Activated B cell treated with CpG ODN at 0.5 μM for 24 hours (primary cell): ENCODE measurements around the gene CLEC10A. TPM values are rescaled to one million over a fixed set of nuclear protein-coding genes. Genes with fewer than 3 reads are reported as not detected.

ENCODE experiments used
- ATAC-seq: fragments of 200-7000 bp; cut with Tn5 transposase; one replicate; pipeline ENCODE4 v1.10.0; 2021; ENCODE audit warnings: low read depth, mild to moderate bottlenecking, moderate library complexity
- CTCF ChIA-PET: fragments of 350-600 bp; sonication (Branson Sonifier 250); formaldehyde crosslinking; loops from one replicate; lab custom pipeline; 2021; ENCODE audit warnings: antibody characterized with exemption; lab: Charles Lee
- POLR2A ChIA-PET: fragments of 350-600 bp; sonication (Branson Sonifier 250); formaldehyde crosslinking; loops from one replicate; lab custom pipeline; 2021; ENCODE audit warnings: antibody characterized with exemption; lab: Charles Lee
- DNase-seq: peaks from one replicate; pipeline ENCODE4 v3.0.0; 2022
- H3K27ac Mint-ChIP-seq: one replicate; pipeline ENCODE4 v1.8.0; 2020; ENCODE audit warnings: mixed read lengths
- H3K27me3 Mint-ChIP-seq: one replicate; pipeline ENCODE4 v1.8.0; 2021; ENCODE audit warnings: mixed read lengths
- H3K36me3 Mint-ChIP-seq: one replicate; pipeline ENCODE4 v1.8.0; 2021; ENCODE audit warnings: low read depth, mixed read lengths
- H3K4me1 Mint-ChIP-seq: one replicate; pipeline ENCODE4 v1.8.0; 2021; ENCODE audit warnings: mixed read lengths
- H3K4me3 Mint-ChIP-seq: one replicate; pipeline ENCODE4 v1.8.0; 2020; ENCODE audit warnings: mild to moderate bottlenecking, mixed read lengths
- H3K9me3 Mint-ChIP-seq: one replicate; pipeline ENCODE4 v1.8.0; 2020; ENCODE audit warnings: mixed read lengths
- CTCF ChIP-seq: fragments of 200-600 bp; IDR thresholded peaks from one replicate; pipeline ENCODE4 v1.8.0; 2022; ENCODE audit warnings: antibody characterized with exemption, mild to moderate bottlenecking
- intact Hi-C: fragments of 100-400 bp; cut with micrococcal nuclease; formaldehyde crosslinking; loops from one replicate; pipeline ENCODE4 v1.15.1; 2024
- total RNA-seq: library from RNA; stranded (reverse); gene quantifications from 2 replicates; pipeline ENCODE4 v1.2.3, GENCODE V29; 2022

Gene CLEC10A
- total RNA-seq, 1 donor from 2014 or later, result not detected

- H3K4me3 Mint-ChIP-seq, result no peak overlapping the region
- H3K27ac Mint-ChIP-seq, result no peak overlapping the region
- H3K4me1 Mint-ChIP-seq, result peaks cover under 1% of the 10 kb centered on the region
- intact Hi-C loops, result no loop called here
- no peaks in the 10 kb centered on the region for H3K9me3 Mint-ChIP-seq
- no peaks in the 10 kb centered on the region for H3K36me3 Mint-ChIP-seq
- ATAC-seq (no peak), DNase-seq (no peak)
- no peak for TF ChIP-seq CTCF
- H3K27me3 Mint-ChIP-seq, result peaks cover 8% of the 10 kb centered on the region
- ChIA-PET CTCF (no interaction called here), POLR2A (no interaction called here)
These were observed 35.0 kb upstream of the CLEC10A start for GRCh38 chr17:7114875-7115614.

DNA sequence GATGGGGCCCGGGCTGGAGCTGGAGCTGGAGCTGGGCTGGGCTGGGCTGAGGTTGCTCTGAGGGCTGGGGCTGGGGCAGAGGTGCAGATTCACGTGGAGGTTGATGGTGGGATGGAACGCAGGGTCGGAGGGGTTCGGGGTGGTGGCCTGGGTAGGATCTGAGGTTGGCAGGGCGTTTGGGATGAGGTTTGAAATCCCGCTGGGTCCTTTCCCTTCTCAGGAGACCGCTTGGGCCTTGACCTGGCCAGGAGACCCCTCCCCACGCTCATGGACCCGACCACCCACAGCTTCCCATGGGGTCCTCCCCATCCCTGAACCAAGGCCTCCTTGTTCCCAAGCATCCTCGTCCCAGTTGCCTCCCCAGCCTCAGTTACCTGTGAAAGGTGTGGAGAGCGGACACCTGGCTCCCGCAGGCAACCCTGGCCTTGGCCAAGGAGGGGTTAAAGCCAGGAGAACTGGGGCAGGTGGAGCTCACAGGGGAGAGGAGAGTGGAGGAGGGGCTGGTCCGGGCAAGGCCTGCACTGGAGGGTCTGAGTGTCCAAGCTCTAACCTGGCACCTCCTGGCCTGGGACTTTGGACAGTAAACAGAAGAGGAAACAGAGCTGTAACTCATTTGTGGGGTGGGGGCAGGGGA, 34.3 kb upstream of the CLEC10A start, which contains the start of gene ASGR2:
ASGR2 (minus strand) TSS at position 582 of the 634 bp plus-strand sequence. CDS start 582 bp downstream, outside the sequence.
- no peak for TF ChIP-seq CTCF
- ChIA-PET CTCF (no interaction called here), POLR2A (interaction anchor here (0.5 kb wide), 1 partner anchor 192 kb away, joined by 4 read pairs; no protein-coding TSS in a partner anchor)
- intact Hi-C loops, result no loop called here
- no peak for DNase-seq
- Mint-ChIP-seq H3K4me1 (peaks cover 7% of the 10 kb centered on the region), H3K4me3 (no peak within 1 kb of the TSS), H3K36me3 (no peaks in the 10 kb centered on the region), H3K9me3 (no peaks in the 10 kb centered on the region), H3K27ac (no peak within 1 kb of the TSS), H3K27me3 (peaks cover 2% of the 10 kb centered on the region)
- ATAC-seq, result no peak

DNA sequence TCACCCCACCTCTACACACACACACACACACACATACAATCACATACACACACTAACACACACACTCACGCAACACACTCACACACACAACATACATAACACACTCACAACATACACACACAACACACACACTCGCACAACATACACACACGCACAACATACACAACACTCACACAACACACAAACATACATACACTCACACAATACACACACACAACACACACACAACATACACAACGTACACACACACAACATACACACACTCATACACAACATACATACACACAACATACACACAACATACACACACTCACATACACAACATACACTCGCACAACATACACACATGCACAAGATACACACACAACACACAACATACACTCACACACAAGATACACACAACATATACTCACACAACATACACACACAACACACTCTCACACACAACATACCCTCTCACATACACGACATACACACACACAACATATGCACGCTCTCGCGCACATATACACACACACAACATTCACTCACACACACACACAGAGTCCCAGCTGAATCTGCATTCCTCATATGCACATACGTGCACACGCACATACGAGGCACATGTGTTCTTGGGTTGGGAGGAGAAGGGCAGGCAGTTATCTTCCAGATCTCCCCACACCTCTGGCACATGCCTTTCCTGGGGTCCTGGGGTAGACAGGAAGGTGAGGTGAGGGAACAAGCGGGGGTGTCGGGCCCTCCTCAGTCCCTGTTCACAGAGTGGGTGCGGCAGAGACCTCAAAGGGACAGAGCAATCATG, 33.4 kb upstream of the CLEC10A start:
- POLR2A ChIA-PET, result no interaction called here
- ATAC-seq (no peak), DNase-seq (no peak)
- Mint-ChIP-seq H3K9me3 (no peaks in the 10 kb centered on the region), H3K27me3 (peaks cover 2% of the 10 kb centered on the region), H3K4me3 (no peak overlapping the region), H3K36me3 (no peaks in the 10 kb centered on the region), H3K4me1 (peaks cover 8% of the 10 kb centered on the region), H3K27ac (no peak overlapping the region)
- CTCF ChIA-PET, result no interaction called here
- TF ChIP-seq CTCF, result no peak
- intact Hi-C loops, result no loop called here

- Mint-ChIP-seq H3K4me3 (no peak overlapping the region), H3K36me3 (no peaks in the 10 kb centered on the region), H3K9me3 (no peaks in the 10 kb centered on the region), H3K27me3 (peaks cover 2% of the 10 kb centered on the region), H3K4me1 (peaks cover 8% of the 10 kb centered on the region), H3K27ac (no peak overlapping the region)
- intact Hi-C loops, result no loop called here
- ATAC-seq (no peak), DNase-seq (no peak)
- POLR2A ChIA-PET, result no interaction called here
- TF ChIP-seq CTCF, result no peak
- CTCF ChIA-PET, result no interaction called here
These were observed 32.6 kb upstream of the CLEC10A start for GRCh38 chr17:7112510-7113108.
